ENCODE measurements around the gene COL23A1.

COL23A1 gene

DNA sequence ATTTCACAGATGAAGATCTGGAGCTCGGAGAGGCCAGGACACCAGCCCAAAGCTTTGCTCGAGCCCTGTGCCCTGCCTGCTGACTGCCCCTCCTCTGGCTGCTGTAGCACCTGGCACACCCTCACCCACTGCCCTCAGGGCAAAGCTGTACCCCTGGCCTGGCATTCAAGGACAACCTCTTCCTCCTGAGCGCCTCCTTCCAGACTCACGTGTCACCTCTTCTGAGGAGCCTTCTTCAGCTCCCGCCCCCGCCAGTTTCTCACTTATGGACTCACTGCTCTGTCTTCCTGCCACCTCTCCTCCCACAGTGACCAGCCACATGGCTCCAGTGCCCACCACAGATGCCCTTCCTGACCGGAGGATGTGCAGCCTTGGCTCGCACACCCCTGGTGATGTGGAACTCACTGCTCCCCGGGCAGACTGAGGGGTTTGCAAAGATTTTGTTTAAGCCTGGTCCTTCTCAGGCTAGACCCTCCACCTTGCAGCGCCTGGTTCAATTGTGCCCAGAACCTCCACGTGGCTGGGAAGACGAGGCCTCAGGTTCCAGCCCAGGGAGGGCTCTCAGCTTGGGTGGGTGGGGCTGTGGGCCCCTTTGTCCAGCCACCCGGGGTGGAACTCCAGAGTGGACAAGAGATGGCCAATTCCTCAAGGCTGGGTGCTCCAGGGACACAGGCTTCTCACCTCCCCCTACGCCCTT, 311.0 kb downstream of the COL23A1 start:
- Mint-ChIP-seq H3K27me3 (peaks cover 20% of the 10 kb centered on the region), H3K9me3 (peaks cover 10% of the 10 kb centered on the region), H3K4me3 (no peak overlapping the region), H3K36me3 (ENCODE audit: low read depth) (no peaks in the 10 kb centered on the region), H3K27ac (no peak overlapping the region), H3K4me1 (ENCODE audit: low read depth) (peaks cover 4% of the 10 kb centered on the region)
- DNase-seq: no peak

DNA sequence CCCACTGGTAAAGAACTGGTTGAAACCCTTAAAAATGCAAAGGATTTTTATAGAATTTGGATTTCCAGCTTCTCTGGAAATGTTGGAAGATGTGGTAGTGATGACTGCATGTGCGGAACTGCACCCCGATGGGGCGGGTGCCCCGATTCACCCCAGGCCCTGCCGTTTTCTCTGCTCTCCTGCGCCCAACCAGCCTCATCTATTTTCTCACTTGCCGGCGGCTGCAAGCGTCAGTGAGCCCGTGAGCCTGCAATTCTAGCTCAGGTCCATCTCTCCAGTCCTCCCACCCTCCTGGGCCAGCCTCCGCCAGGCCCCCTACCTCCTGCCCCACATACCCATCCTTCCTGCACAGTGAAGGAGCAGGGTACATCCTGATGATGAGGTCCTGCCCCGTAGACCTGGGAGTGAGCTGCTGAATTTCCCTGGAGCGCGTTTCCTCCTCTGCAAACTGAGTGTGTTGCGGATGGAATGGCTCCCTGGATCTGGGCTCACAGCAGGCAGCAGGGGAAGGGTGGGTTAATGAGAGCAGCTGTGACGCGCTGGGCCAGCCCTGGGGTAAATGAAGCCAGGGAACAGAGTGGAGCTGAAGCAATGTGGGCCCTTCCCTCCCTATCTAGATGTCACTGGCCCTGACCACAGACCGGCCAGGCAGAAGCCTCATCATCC, 311.7 kb downstream of the COL23A1 start:
- Mint-ChIP-seq H3K4me3 (no peak overlapping the region), H3K27me3 (peaks cover 20% of the 10 kb centered on the region), H3K36me3 (ENCODE audit: low read depth) (no peaks in the 10 kb centered on the region), H3K9me3 (peaks cover 4% of the 10 kb centered on the region), H3K4me1 (ENCODE audit: low read depth) (peaks cover 4% of the 10 kb centered on the region), H3K27ac (no peak overlapping the region)
- no peak for DNase-seq

DNA sequence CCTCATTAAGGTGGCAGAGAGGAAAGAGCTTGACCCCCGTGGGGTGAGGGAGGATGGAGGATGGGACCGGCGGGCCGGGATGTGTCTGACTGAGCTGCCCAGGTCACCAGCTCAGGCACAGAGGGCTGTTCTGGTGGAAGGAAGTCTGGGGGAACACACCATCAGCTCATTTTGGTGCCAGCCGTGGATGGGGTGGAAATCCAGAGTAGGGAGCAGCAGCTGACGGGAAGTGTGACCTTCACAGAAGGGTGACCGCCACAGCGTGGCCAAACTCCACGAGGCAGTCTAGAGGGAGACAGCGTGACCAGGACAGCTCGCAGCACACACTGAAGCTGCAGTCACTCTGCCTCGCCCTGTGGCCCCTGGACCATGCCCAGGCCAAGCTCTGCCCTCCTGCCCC, 312.3 kb downstream of the COL23A1 start:
- Mint-ChIP-seq H3K27me3 (peaks cover 17% of the 10 kb centered on the region), H3K36me3 (ENCODE audit: low read depth) (no peaks in the 10 kb centered on the region), H3K27ac (no peak overlapping the region), H3K4me1 (ENCODE audit: low read depth) (peaks cover 4% of the 10 kb centered on the region), H3K9me3 (no peaks in the 10 kb centered on the region), H3K4me3 (no peak overlapping the region)
- DNase-seq: no peak

DNA sequence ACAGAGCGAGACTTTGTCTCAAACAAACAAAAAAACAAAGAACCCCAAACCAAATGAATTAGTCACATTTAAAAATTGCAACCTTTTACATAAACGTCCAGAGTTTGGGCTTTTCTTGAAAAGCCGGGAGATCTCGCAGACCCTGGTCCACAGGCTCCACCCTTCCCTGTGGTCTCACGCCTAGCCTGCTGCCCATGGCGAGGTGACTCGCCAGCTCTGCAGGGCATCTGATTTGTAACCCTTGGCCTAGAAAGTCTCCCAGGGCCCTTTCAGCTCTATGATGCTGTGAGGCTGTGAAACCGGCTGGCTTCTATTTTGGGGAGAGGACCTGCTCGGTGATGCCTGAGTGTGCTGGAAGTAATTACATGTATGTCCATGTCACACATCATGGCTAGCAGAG, 312.8 kb downstream of the COL23A1 start:
- Mint-ChIP-seq H3K27ac (no peak overlapping the region), H3K27me3 (peaks cover 17% of the 10 kb centered on the region), H3K4me3 (no peak overlapping the region), H3K9me3 (no peaks in the 10 kb centered on the region), H3K36me3 (ENCODE audit: low read depth) (no peaks in the 10 kb centered on the region), H3K4me1 (ENCODE audit: low read depth) (peaks cover 4% of the 10 kb centered on the region)
- no peak for DNase-seq

DNA sequence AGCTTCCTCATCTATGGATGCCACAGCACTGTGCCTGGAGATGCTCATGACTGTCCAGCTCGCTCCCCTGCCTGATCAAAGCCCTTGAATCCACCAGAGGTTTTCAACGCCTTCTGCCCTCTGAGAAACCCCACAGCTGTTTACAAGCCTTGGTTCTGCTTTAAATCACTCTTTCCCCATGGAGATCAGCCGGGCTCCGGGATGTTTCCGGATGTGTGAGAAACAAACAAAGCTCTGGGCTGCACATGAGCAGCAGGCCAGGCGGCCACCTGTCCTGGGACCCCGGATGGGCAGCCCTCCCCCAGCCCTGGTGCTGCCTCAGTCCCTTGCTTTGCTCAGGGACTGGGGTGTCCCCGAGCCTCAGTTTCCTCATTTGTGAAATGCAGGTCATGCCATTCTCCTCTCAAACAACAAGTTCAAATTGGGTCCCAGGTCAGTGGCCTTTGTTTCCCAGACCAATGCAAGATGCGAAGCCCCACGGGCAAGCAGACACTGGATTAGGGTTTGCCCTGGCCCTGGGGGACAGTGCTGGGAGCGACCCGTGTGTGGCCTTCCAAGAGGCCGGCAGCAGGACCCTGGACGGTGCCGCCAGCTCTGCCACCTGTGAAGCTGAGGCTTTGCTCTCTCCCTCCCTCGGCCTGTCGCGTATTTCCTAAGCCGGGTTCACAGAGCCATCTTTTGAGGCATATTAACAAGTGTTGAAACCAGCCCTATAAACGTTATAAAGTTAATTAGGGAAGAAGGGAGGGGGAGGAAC, 315.2 kb downstream of the COL23A1 start:
- Mint-ChIP-seq H3K9me3 (no peaks in the 10 kb centered on the region), H3K36me3 (ENCODE audit: low read depth) (no peaks in the 10 kb centered on the region), H3K27ac (no peak overlapping the region), H3K4me1 (ENCODE audit: low read depth) (peaks cover 4% of the 10 kb centered on the region), H3K27me3 (peaks cover 12% of the 10 kb centered on the region), H3K4me3 (no peak overlapping the region)
- DNase-seq: no peak

DNA sequence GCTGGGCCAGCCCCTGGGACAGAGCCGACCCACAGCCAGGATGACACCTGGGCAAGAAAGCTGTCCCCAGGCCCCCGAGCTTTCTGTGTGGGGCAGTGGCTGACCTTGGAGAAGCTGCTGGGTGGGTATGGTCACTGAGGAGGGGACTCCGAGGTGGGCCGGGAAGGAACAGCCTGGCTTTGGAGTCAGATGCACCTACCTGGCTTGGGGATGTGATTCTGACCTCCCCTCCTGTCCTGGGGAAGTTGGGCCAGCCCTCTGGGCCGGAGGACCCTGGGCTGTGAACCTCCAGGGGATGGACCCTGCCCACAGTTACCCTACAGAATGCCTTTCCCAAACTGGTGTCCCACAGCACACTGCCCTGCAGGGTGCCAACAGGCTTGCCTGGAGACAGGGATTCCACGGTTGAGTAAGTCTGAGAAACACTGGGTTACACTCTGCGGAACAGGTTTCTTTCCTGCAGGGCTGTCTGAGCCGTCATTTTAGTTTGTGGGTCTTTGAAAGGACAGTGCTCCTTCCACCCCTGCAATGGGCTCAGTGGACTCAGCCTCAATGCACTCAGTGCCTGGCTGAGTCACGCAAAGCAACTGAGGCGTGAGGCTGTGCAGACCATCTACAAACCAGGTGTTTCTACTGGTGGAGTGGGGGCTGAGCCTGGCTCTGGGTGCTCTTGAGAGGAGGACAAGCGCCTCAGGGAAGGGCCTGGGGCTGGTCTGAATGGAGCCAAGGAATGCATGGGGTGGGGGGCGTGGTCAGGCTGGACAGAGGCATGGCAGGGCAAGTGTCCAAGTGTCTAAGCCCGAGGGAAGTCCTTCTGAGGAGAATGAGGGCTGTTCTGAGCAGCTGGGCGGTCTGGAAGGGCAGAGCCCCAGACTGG, 316.3 kb downstream of the COL23A1 start:
- no peaks in the 10 kb centered on the region for H3K9me3 Mint-ChIP-seq

DNA sequence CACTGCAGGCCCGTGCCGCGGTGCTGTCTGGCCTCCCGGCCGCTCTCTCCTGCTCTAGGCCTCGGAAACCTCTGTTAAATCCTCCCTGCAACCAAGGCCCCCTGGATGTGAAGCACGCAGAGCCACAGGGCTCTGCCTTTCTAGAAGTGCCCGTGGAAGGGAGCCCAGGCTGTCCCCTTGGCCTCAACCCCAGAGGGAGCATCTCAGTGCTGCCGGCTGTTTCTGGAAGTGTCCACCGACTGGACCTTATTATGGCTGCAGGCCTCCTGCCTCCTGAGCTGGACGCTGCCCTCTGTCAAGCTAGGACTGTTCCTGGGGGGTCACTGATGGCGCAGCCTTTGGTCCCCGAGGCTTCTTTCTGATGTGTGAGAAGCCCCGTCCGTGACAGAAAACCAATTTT, 317.2 kb downstream of the COL23A1 start:
- H3K4me1 Mint-ChIP-seq (ENCODE audit: low read depth): no peaks in the 10 kb centered on the region
- H3K27ac Mint-ChIP-seq: no peak overlapping the region
- H3K27me3 Mint-ChIP-seq: no peaks in the 10 kb centered on the region
- H3K9me3 Mint-ChIP-seq: no peaks in the 10 kb centered on the region
- no peak for DNase-seq
- no peak overlapping the region for H3K4me3 Mint-ChIP-seq
- no peaks in the 10 kb centered on the region for H3K36me3 Mint-ChIP-seq (ENCODE audit: low read depth)

More for the DNA sequence above, 316.3 kb downstream of the COL23A1 start:
- H3K27me3 Mint-ChIP-seq: peaks cover 3% of the 10 kb centered on the region
- H3K4me3 Mint-ChIP-seq: no peak overlapping the region
- no peak for DNase-seq
- H3K36me3 Mint-ChIP-seq (ENCODE audit: low read depth): no peaks in the 10 kb centered on the region
- no peak overlapping the region for H3K27ac Mint-ChIP-seq
- no peaks in the 10 kb centered on the region for H3K4me1 Mint-ChIP-seq (ENCODE audit: low read depth)

DNA sequence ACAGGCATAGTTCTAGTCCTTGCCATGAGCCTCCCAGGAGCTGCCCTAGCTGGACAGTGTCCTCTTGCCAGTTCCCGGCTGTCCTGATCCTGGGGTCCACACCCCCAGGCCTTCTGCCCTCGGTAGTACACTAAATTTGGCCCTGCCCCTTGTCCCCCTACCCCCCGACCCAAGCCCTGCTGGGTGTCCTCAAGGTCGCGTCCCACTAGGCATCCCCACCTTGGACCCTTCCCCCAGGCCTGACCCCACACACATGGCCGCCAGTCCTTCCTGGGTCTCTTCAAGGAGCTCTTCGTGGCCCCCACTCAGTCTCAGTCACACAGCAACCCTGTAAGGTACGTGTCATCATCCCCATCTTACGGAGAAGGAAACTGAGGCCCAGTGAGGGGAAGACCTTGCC, 317.6 kb downstream of the COL23A1 start:
- no peak for DNase-seq

DNA sequence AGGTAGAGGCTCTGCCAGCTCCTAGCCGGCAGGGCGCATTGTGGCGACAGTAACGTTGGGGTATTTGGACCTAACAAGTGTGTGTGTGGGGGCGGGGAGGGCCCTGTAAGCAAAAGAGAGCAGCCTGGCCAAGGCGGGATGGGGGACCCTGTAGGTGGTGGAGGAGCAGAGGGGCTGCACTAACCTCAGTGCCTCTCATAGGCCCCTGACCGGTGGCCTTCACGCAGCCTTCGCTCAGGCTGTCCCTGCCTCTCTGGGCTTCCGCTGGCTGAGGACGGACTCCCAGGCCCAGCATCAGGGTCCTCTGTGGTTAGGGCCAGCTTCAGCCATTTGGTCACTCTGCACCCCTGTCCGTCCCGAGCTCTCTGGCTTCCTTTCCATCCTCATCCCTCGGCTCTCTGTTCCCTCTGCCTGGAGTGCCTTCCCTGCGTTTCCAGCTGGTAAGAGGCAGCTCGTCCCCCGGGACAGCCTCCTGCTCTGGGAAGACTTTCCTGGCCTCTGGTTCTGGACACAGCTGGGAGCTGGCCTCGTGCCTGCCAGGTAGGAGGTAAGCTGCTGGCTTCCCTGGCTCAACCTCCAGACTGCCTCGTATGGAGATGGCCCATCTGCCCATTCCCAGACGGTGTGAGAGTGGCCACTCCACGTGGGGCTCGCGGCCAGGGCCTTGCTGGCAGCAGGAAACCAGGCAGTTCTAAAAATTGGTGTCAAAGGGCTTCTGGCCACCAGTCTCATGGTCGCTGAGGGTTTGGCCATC, 318.3 kb downstream of the COL23A1 start:
- Mint-ChIP-seq H3K27ac (no peak overlapping the region), H3K4me1 (ENCODE audit: low read depth) (no peaks in the 10 kb centered on the region), H3K27me3 (no peaks in the 10 kb centered on the region), H3K4me3 (no peak overlapping the region), H3K9me3 (no peaks in the 10 kb centered on the region), H3K36me3 (ENCODE audit: low read depth) (no peaks in the 10 kb centered on the region)
- DNase-seq: no peak

More for the DNA sequence above, 317.6 kb downstream of the COL23A1 start:
- H3K27ac Mint-ChIP-seq: no peak overlapping the region
- H3K27me3 Mint-ChIP-seq: no peaks in the 10 kb centered on the region
- no peaks in the 10 kb centered on the region for H3K9me3 Mint-ChIP-seq
- no peak overlapping the region for H3K4me3 Mint-ChIP-seq
- H3K36me3 Mint-ChIP-seq (ENCODE audit: low read depth): no peaks in the 10 kb centered on the region
- H3K4me1 Mint-ChIP-seq (ENCODE audit: low read depth): no peaks in the 10 kb centered on the region

DNA sequence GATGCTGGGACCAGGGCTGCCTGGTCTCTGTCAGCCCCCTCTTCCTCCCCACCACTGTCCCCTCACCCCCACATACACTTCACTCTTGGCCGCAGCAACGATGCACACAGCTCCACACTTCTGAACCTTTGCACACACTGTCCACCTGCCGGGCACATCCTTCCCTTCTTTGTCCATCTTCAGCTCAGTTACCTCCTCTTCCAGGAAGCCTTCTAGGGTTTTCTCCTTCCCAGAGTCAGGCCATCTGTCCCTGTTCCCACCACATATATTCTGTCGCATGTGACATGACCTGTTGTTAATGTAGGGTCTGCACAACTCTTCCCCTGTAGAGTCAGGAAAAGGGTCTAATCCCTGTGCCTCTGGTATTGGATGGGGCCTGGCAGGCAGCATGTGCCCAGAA, 319.0 kb downstream of the COL23A1 start:
- Mint-ChIP-seq H3K4me3 (no peak overlapping the region), H3K27ac (no peak overlapping the region), H3K36me3 (ENCODE audit: low read depth) (no peaks in the 10 kb centered on the region), H3K9me3 (no peaks in the 10 kb centered on the region), H3K27me3 (no peaks in the 10 kb centered on the region), H3K4me1 (ENCODE audit: low read depth) (no peaks in the 10 kb centered on the region)
- DNase-seq: no peak

DNA sequence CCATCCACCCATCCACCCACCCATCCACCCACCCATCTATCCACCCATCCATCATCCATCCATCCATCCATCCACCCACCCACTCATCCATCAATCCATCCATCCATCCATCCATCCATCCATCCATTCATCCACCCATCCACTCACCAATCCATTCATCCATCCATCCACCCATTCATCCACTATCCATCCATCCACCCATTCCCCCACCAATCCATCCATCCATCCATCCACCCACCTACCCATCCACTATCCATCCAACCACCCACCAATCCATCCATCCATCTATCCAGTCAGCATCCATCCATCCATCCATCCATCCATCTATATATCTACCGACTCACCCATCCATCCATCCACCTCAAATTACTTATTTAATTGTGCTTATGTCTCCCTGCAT, 320.7 kb downstream of the COL23A1 start:
- Mint-ChIP-seq H3K36me3 (ENCODE audit: low read depth) (no peaks in the 10 kb centered on the region), H3K4me1 (ENCODE audit: low read depth) (no peaks in the 10 kb centered on the region), H3K4me3 (no peak overlapping the region), H3K27me3 (no peaks in the 10 kb centered on the region), H3K27ac (no peak overlapping the region), H3K9me3 (no peaks in the 10 kb centered on the region)
- no peak for DNase-seq

DNA sequence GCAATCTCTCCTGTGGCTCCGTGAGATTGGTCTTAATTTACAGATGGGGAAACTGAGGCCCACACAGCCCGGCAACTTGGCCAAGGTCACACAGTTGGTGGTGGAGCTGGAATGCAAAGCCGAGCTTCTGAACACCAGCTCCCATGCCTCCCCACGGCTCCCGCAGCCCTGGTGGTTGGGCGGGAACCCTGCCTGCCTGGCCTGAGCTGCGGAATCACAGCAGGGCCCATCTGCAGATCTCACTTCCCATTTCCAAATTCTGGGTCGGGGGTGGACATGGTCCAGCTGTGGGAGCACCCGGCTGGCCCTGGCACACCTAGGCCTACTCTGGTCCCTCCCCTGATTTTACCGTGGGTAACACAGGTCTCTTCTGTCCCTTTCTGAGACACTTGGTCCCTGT, 322.3 kb downstream of the COL23A1 start:
- Mint-ChIP-seq H3K27ac (no peak overlapping the region), H3K9me3 (peaks cover 4% of the 10 kb centered on the region), H3K36me3 (ENCODE audit: low read depth) (no peaks in the 10 kb centered on the region), H3K4me3 (no peak overlapping the region), H3K27me3 (no peaks in the 10 kb centered on the region), H3K4me1 (ENCODE audit: low read depth) (no peaks in the 10 kb centered on the region)
- DNase-seq: no peak

DNA sequence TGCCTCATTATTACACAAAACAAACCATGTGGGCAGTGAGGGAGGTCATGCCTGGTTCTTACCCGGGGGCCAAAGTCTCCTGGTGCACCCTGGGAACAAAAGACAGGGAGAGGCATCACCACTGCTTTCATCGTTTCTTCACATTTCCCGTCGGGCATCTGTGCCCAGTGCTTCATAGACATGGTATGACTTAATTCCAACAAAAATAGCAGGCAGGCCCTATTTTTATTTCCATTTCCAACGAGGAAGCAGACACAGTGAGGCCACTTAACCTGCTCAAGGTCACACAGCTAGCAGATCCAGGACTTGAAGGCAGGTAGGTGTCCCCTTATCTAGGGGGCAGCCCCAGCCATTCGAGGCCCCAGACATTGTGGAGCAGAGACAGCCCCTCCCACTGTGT, 322.9 kb downstream of the COL23A1 start:
- Mint-ChIP-seq H3K27me3 (no peaks in the 10 kb centered on the region), H3K36me3 (ENCODE audit: low read depth) (no peaks in the 10 kb centered on the region), H3K4me3 (no peak overlapping the region), H3K9me3 (peaks cover 4% of the 10 kb centered on the region), H3K27ac (no peak overlapping the region), H3K4me1 (ENCODE audit: low read depth) (no peaks in the 10 kb centered on the region)
- no peak for DNase-seq

DNA sequence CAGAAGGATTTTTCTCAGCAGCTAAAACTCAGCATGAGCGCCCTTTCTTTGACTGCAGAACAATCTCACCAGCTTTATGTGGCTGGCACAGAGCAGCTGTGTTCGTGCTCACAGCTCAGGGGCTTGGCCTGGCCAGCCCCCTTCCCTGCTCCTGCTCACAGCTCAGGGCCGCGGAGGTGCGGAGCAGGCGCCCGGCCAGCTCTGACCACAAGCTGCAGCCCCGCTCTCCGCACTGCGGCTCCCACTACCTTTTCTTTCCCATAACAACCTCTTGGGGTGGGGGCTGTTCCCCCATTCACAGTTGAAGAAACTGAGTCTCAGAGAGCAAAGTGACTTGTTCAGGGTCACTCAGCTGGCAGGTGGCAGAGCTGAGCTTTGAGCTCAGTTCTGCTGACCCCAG, 323.6 kb downstream of the COL23A1 start:
- DNase-seq: no peak
- H3K36me3 Mint-ChIP-seq (ENCODE audit: low read depth): no peaks in the 10 kb centered on the region
- H3K4me3 Mint-ChIP-seq: no peak overlapping the region
- H3K4me1 Mint-ChIP-seq (ENCODE audit: low read depth): no peaks in the 10 kb centered on the region
- H3K9me3 Mint-ChIP-seq: peaks cover 4% of the 10 kb centered on the region
- no peaks in the 10 kb centered on the region for H3K27me3 Mint-ChIP-seq
- no peak overlapping the region for H3K27ac Mint-ChIP-seq
